CD8-positive, alpha-beta memory T cell (primary cell): ENCODE results near the gene CLDN18. TPM values are rescaled to one million over a fixed set of nuclear protein-coding genes. Genes with fewer than 3 reads are reported as not detected.

ENCODE experiments used
- CTCF ChIA-PET: fragments of 350-600 bp; sonication (Branson Sonifier 250); formaldehyde crosslinking; loops from one replicate; lab custom pipeline; 2021; ENCODE audit warnings: antibody characterized with exemption; lab: Charles Lee
- POLR2A ChIA-PET: fragments of 350-600 bp; sonication (Branson Sonifier 250); formaldehyde crosslinking; loops from one replicate; lab custom pipeline; 2021; ENCODE audit warnings: antibody characterized with exemption; lab: Charles Lee
- DNase-seq, 5 donors: peaks; one replicate each; pipeline versions ENCODE4 v3.0.0 to v3.0.0-alpha.2; 2020 to 2022; ENCODE audit warnings: mixed read lengths in 1 of 5
- H3K27ac ChIP-seq: one replicate; pipeline ENCODE4 v1.7.0; 2013; ENCODE audit warnings: low read depth, mild to moderate bottlenecking, low read length, moderate library complexity
- H3K27me3 ChIP-seq: 2 replicates; pipeline ENCODE4 v1.7.0; 2013; ENCODE audit warnings: low read length, mild to moderate bottlenecking; ENCODE audit not compliant: insufficient read depth, poor library complexity, severe bottlenecking
- H3K36me3 ChIP-seq: 2 replicates; pipeline ENCODE4 v1.7.0; 2013; ENCODE audit warnings: mild to moderate bottlenecking, low read length, moderate library complexity; ENCODE audit not compliant: insufficient read depth
- H3K4me1 ChIP-seq: 2 replicates; pipeline ENCODE4 v1.7.0; 2013; ENCODE audit warnings: mild to moderate bottlenecking, low read length, moderate library complexity; ENCODE audit not compliant: insufficient read depth
- H3K4me3 ChIP-seq: 2 replicates; pipeline ENCODE4 v1.7.0; 2013; ENCODE audit warnings: mild to moderate bottlenecking, low read length
- H3K9me3 ChIP-seq: 2 replicates; pipeline ENCODE4 v1.7.0; 2013; ENCODE audit warnings: mild to moderate bottlenecking, low read length
- H3K27ac Mint-ChIP-seq, 8 donors: one replicate each; pipeline ENCODE4 v1.8.0; 2020 to 2021; ENCODE audit warnings: mixed read lengths in 8 of 8, mild to moderate bottlenecking in 6 of 8, inconsistent platforms in 3 of 8, moderate library complexity in 3 of 8
- H3K27me3 Mint-ChIP-seq, 2 donors: one replicate each; pipeline ENCODE4 v1.8.0; 2020 to 2021; ENCODE audit warnings: mixed read lengths in 2 of 2, mild to moderate bottlenecking in 1 of 2, moderate library complexity in 1 of 2
- H3K36me3 Mint-ChIP-seq, 3 donors: one replicate each; pipeline ENCODE4 v1.8.0; 2020 to 2021; ENCODE audit warnings: mixed read lengths in 3 of 3, inconsistent platforms in 1 of 3, mild to moderate bottlenecking in 1 of 3
- H3K4me1 Mint-ChIP-seq, 3 donors: one replicate each; pipeline ENCODE4 v1.8.0; 2020 to 2021; ENCODE audit warnings: mixed read lengths in 3 of 3, inconsistent platforms in 1 of 3, mild to moderate bottlenecking in 1 of 3
- H3K4me3 Mint-ChIP-seq, 7 donors: one replicate each; pipeline ENCODE4 v1.8.0; 2020 to 2021; ENCODE audit warnings: mixed read lengths in 7 of 7, mild to moderate bottlenecking in 6 of 7, moderate library complexity in 4 of 7, inconsistent platforms in 2 of 7
- H3K9me3 Mint-ChIP-seq, 5 donors: one replicate each; pipeline ENCODE4 v1.8.0; 2020 to 2022; ENCODE audit warnings: mixed read lengths in 5 of 5, mild to moderate bottlenecking in 3 of 5, moderate library complexity in 2 of 5, inconsistent platforms in 1 of 5
- polyA plus RNA-seq: library from polyadenylated mRNA; unstranded; fragments of 300-500 nt; fragmentation: Illumina TruSeq; gene quantifications from one replicate; pipeline ENCODE4 v1.2.3, GENCODE V29; 2021
- total RNA-seq, 2 experiments: library from RNA; stranded (reverse); gene quantifications; one replicate each; pipeline ENCODE4 v1.2.3, GENCODE V29; 2021

CLDN18 gene
- total and polyA plus RNA-seq, 3 experiments from 2014 or later: not detected

DNA sequence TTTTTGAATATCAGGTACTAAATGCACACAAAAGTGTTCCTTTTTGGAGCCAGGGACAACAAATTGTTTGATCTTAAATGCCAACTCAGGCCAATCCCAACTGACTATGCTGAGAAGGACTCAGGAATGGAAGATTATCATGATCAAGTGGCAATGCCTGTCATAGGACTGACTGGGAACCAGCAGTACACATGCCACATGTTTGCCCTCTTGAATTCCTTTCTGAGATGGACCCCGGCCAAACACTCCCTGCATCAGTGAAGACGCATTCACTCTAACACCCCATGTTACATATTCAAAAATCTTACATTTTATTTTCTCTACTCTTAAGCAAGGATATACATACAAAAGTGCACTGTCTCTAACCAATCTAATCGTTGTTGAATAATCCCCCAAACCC lies 36.1 kb downstream of the CLDN18 start:
- POLR2A ChIA-PET: no interaction called here
- no peaks in the 10 kb centered on the region for H3K9me3 ChIP-seq
- H3K4me3 ChIP-seq: no peak overlapping the region
- H3K27me3 ChIP-seq: no peaks in the 10 kb centered on the region
- H3K36me3 ChIP-seq: no peaks in the 10 kb centered on the region
- H3K4me1 Mint-ChIP-seq: no peaks in the 10 kb centered on the region
- peaks cover 0 to 2% (median 2%) of the 10 kb centered on the region in 5 donors for H3K9me3 Mint-ChIP-seq
- no peak overlapping the region for H3K27ac ChIP-seq
- peaks cover 7 to 18% of the 10 kb centered on the region in 2 donors for H3K27me3 Mint-ChIP-seq
- H3K4me1 ChIP-seq: no peaks in the 10 kb centered on the region
- no peaks in the 10 kb centered on the region for H3K36me3 Mint-ChIP-seq
- DNase-seq: no peak
- no peak overlapping the region for H3K27ac Mint-ChIP-seq
- H3K4me3 Mint-ChIP-seq: no peak overlapping the region
- CTCF ChIA-PET: no interaction called here

DNA sequence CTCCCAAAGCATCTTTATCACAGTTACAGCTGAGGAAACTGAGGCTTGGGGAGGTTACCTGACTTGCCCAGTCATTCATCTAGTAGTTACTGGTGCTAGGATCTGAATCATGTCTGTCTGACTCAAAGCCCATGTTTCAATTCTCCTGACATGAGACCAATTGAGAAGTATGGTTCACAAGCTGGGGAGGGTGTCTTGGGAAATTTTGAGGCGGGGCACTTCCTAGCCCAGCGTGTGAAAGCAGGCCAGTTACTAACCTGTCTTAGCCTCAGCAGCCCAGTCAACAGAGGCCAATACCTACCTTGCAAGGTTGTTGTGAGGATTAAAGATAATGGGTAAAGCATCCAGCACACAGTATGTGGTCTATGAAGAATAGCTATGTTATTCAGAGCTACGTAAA lies 37.0 kb downstream of the CLDN18 start:
- no peak overlapping the region for H3K4me3 ChIP-seq
- H3K36me3 Mint-ChIP-seq: no peaks in the 10 kb centered on the region
- no peaks in the 10 kb centered on the region for H3K27me3 ChIP-seq
- H3K27ac Mint-ChIP-seq: no peak overlapping the region
- CTCF ChIA-PET: no interaction called here
- DNase-seq: no peak
- H3K9me3 Mint-ChIP-seq: peaks cover 0 to 2% (median 2%) of the 10 kb centered on the region in 5 donors
- no peaks in the 10 kb centered on the region for H3K36me3 ChIP-seq
- H3K27ac ChIP-seq: no peak overlapping the region
- POLR2A ChIA-PET: no interaction called here
- H3K4me1 ChIP-seq: no peaks in the 10 kb centered on the region
- H3K4me1 Mint-ChIP-seq: no peaks in the 10 kb centered on the region
- peaks cover 7 to 18% of the 10 kb centered on the region in 2 donors for H3K27me3 Mint-ChIP-seq
- H3K9me3 ChIP-seq: no peaks in the 10 kb centered on the region
- H3K4me3 Mint-ChIP-seq: no peak overlapping the region

DNA sequence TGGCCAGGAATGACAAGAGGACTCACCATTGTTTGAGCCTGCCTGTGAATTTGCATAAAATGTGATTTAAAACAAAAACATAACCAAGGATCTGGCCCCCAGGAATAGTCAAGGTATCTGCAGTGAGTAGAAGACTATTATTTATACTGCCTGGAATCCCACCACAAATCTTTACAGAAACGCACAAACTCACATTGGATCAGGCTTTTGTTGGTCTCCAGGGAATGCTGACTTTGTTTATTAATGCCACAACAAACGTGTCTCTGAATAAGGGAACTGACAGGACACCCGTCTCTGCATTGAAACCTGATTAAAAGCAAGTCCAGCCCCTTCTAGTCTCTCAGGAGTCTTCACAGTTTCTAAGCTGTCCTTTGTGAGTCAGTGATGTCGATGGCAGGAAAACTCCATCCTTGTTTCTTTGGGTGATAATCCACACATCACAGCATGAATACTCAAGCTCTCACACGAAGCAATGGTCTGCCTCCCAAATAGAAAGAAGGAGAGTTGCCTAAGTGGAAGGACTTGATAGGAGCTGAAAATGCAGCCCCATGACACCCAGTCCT lies 37.7 kb downstream of the CLDN18 start:
- POLR2A ChIA-PET: no interaction called here
- no peak overlapping the region for H3K27ac ChIP-seq
- Mint-ChIP-seq H3K27ac (no peak overlapping the region), H3K4me3 (no peak overlapping the region), H3K27me3 (peaks cover 9 to 23% of the 10 kb centered on the region in 2 donors), H3K36me3 (no peaks in the 10 kb centered on the region), H3K9me3 (peaks cover 0 to 5% (median 2%) of the 10 kb centered on the region in 5 donors), H3K4me1 (no peaks in the 10 kb centered on the region)
- no peak for DNase-seq
- H3K4me3 ChIP-seq: no peak overlapping the region
- no peaks in the 10 kb centered on the region for H3K9me3 ChIP-seq
- H3K36me3 ChIP-seq: no peaks in the 10 kb centered on the region
- CTCF ChIA-PET: no interaction called here
- no peaks in the 10 kb centered on the region for H3K4me1 ChIP-seq
- no peaks in the 10 kb centered on the region for H3K27me3 ChIP-seq

DNA sequence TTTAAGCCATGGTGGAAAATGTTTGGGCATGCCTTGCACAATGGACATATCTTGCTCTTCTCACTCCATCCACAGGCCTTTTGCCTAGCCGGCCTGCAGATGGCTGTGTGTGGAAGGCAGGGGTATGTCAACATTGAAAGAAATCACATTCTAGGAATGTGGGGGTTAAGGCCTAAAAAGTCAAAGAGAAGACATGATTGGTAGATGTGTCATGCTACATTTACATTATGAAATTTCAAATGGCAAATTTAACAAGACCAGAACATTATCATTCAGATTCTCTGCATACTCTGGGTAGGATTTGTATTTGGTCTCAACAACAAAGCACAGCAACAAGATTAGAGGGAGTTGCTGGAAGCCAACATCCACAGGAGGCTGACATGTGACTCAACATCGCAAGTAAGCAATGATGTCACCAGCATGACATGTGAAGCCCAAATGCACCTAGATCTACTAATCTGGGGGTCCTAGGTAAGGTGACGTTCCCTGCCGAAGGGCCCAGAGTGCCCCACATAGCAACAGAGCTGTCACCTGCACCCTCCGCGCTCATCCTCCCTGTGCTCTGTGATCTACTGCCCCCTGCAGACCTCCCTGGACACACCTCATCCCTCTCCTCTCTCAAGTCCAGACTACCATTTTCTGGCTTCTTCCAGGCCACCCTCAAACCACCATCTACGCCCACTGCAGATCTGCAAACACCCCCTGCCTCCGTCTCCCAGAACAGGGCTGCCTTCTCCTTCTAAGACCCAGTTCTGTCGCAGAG lies 39.4 kb downstream of the CLDN18 start:
- ChIA-PET CTCF (no interaction called here), POLR2A (no interaction called here)
- Histone ChIP-seq H3K27me3 (no peaks in the 10 kb centered on the region), H3K4me1 (no peaks in the 10 kb centered on the region), H3K9me3 (no peaks in the 10 kb centered on the region), H3K27ac (no peak overlapping the region), H3K36me3 (no peaks in the 10 kb centered on the region), H3K4me3 (no peak overlapping the region)
- Mint-ChIP-seq H3K27me3 (peaks cover 12 to 37% of the 10 kb centered on the region in 2 donors), H3K36me3 (no peaks in the 10 kb centered on the region), H3K27ac (no peak overlapping the region), H3K4me3 (no peak overlapping the region), H3K9me3 (peaks cover 0 to 5% (median 2%) of the 10 kb centered on the region in 5 donors), H3K4me1 (no peaks in the 10 kb centered on the region)
- no peak for DNase-seq

DNA sequence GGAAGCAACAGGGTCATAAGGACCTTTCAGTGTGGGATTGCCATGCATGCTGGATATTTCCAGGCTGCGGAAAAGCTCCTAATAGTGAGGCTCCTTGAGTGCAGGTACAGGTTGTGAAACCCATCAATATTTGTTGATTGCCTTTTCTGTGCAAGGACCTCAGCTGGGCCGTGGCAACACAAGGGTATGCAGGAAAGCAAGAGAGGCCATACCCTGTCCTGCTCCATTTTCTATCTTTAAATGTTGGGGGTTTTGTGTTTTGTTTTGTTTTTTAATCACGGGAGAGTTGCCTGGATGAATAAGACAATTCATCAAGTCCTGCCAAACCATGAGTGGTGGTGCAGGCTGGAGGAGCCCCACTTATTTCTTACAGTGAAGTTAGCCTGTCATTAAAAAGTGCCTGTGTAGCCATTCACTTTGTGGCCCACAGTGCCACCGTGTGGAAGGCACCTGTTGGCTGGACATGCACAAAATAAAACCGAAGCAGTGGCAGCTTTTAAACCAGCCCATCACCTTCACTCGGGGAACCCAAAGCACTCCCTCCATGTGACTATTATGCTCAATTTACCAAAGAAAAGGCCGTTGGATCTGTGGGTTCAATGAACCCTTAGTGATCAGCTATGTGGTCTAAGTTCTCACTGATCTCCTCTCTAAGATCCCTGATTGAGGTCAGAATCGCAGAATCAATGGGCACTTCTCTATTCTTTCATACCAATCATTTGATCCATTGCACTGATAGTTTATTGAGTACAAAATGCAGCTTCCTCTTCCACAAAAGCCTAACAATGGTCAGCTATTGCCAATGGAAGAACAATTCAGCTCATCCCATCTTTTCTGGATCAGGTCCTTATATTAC lies 42.2 kb downstream of the CLDN18 start:
- H3K9me3 ChIP-seq: no peaks in the 10 kb centered on the region
- H3K27ac ChIP-seq: no peak overlapping the region
- H3K36me3 ChIP-seq: no peaks in the 10 kb centered on the region
- no peaks in the 10 kb centered on the region for H3K4me1 ChIP-seq
- Mint-ChIP-seq H3K27me3 (peaks cover 8 to 32% of the 10 kb centered on the region in 2 donors), H3K4me3 (no peak overlapping the region), H3K27ac (peak overlapping the region in 1 of 8 donors; percentile 80), H3K9me3 (peaks cover 0 to 5% (median 2%) of the 10 kb centered on the region in 5 donors), H3K36me3 (no peaks in the 10 kb centered on the region), H3K4me1 (no peaks in the 10 kb centered on the region)
- POLR2A ChIA-PET: no interaction called here
- no peak overlapping the region for H3K4me3 ChIP-seq
- H3K27me3 ChIP-seq: no peaks in the 10 kb centered on the region
- CTCF ChIA-PET: no interaction called here
- DNase-seq: no peak

DNA sequence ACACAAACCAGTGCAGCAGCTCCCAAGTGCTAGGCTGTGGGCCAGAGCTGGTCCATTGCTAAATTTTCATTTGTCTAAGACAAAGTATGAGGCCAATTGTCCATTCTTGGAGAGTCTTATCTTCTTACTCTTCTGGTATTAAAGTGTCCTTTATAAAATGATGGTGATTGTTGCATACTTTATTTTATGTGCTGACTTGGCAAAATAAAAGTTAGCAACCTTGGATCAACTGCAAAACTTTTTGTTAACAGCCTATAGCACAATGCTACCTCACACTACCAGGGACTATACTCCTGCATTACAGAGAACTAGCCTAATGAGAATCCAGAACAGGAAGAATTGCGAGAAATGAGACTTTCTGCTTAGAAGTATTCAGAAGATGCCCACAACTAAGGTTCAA lies 44.1 kb downstream of the CLDN18 start:
- H3K36me3 ChIP-seq: no peaks in the 10 kb centered on the region
- H3K9me3 ChIP-seq: no peaks in the 10 kb centered on the region
- no peak for DNase-seq
- H3K27ac ChIP-seq: no peak overlapping the region
- no peak overlapping the region for H3K27ac Mint-ChIP-seq
- H3K36me3 Mint-ChIP-seq: no peaks in the 10 kb centered on the region
- no peaks in the 10 kb centered on the region for H3K4me1 ChIP-seq
- CTCF ChIA-PET: no interaction called here
- no peaks in the 10 kb centered on the region for H3K27me3 ChIP-seq
- peaks cover 8 to 35% of the 10 kb centered on the region in 2 donors for H3K27me3 Mint-ChIP-seq
- POLR2A ChIA-PET: no interaction called here
- no peak overlapping the region for H3K4me3 Mint-ChIP-seq
- H3K9me3 Mint-ChIP-seq: peaks cover 0 to 5% (median 0%) of the 10 kb centered on the region in 5 donors
- H3K4me1 Mint-ChIP-seq: no peaks in the 10 kb centered on the region
- H3K4me3 ChIP-seq: no peak overlapping the region

DNA sequence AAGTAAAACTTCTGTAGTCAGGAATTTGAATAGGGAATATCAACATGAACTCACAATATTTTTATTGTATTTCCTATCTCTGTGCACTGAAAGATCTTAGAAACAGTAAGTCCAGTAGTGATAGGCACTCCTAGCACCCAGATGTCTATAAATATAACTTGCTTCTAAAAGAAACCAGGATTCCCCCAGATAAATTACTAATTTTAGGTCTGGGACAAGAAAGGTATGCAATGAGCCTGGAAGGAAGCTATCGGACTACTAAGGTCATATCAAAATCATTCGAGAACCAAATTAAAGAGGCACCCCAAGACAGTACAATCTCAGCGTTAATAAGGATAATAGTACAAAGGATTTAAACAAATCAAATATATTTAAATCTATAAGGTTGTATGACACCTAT lies 47.4 kb downstream of the CLDN18 start:
- CTCF ChIA-PET: no interaction called here

DNA sequence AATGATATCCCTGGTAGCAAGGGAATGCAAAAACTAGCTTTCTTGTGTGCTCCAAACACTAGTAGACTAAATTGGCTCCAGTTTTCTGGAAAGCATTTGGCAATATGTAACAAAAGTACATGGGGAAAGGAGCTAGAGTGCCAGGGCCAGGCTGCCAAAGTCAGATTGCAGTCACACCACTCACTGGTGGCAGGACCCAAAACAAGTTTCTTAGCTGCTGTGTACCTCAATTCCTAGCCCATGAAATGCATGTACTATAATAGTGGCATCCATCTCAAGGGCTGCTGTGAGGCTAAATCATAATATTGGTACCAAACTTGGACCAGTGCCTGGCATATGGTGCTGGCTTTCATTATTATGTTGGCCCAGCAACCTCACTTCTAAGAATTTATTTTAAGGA lies 49.3 kb downstream of the CLDN18 start:
- no peaks in the 10 kb centered on the region for H3K4me1 ChIP-seq
- no peak overlapping the region for H3K4me3 ChIP-seq
- Mint-ChIP-seq H3K4me1 (no peaks in the 10 kb centered on the region), H3K27me3 (peaks cover 3 to 16% of the 10 kb centered on the region in 2 donors), H3K9me3 (no peaks in the 10 kb centered on the region), H3K27ac (no peak overlapping the region), H3K4me3 (no peak overlapping the region), H3K36me3 (no peaks in the 10 kb centered on the region)
- POLR2A ChIA-PET: no interaction called here
- H3K27me3 ChIP-seq: no peaks in the 10 kb centered on the region
- no peaks in the 10 kb centered on the region for H3K9me3 ChIP-seq
- no peaks in the 10 kb centered on the region for H3K36me3 ChIP-seq
- CTCF ChIA-PET: no interaction called here
- H3K27ac ChIP-seq: no peak overlapping the region
- no peak for DNase-seq

More for the DNA sequence above, 47.4 kb downstream of the CLDN18 start:
- Histone ChIP-seq H3K9me3 (no peaks in the 10 kb centered on the region), H3K4me1 (no peaks in the 10 kb centered on the region), H3K27me3 (no peaks in the 10 kb centered on the region), H3K27ac (no peak overlapping the region), H3K4me3 (no peak overlapping the region), H3K36me3 (no peaks in the 10 kb centered on the region)
- Mint-ChIP-seq H3K27me3 (peaks cover 8 to 33% of the 10 kb centered on the region in 2 donors), H3K9me3 (peaks cover 0 to 2% (median 0%) of the 10 kb centered on the region in 5 donors), H3K4me1 (no peaks in the 10 kb centered on the region), H3K36me3 (no peaks in the 10 kb centered on the region), H3K4me3 (no peak overlapping the region), H3K27ac (no peak overlapping the region)
- DNase-seq: no peak
- POLR2A ChIA-PET: no interaction called here
